ENCODE results near the gene NOCT.

- TF ChIP-seq POLR2AphosphoS5 (IDR thresholded peaks at IDR 0.05) (no peak), CTCF (IDR thresholded peaks at IDR 0.05) (no peak), EP300 (IDR thresholded peaks at IDR 0.05) (no peak)
Observed at GRCh38 chr4:139028191-139028661, 12.6 kb downstream of the NOCT start.
